ENCODE data around the gene CBS.
"Not testable (repeated sequence)": the region's sequence is repeated elsewhere in the genome, so short reads cannot be mapped to it uniquely, and the experiment has no call there.

DNA sequence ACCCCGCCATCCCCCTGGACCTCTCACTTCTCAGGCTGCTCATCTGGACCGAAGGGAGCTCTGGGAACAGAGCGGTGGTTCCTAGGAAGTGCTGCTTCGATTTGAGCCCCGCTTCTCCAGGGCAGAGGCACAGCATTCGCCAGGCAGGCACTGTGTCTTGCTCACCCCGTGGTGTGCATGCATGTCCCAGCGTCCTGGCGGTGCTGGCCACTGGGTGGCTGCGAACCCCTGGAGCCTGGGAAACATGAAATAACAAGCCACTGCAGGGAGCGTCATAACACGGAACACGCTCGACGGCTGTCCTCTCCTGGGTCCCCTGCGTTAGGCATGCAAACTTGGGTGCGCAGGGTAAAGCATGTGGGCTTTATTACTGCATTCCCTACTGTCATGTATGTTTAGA lies 13.8 kb upstream of the CBS start:
- TF ChIP-seq, protein P1, sequence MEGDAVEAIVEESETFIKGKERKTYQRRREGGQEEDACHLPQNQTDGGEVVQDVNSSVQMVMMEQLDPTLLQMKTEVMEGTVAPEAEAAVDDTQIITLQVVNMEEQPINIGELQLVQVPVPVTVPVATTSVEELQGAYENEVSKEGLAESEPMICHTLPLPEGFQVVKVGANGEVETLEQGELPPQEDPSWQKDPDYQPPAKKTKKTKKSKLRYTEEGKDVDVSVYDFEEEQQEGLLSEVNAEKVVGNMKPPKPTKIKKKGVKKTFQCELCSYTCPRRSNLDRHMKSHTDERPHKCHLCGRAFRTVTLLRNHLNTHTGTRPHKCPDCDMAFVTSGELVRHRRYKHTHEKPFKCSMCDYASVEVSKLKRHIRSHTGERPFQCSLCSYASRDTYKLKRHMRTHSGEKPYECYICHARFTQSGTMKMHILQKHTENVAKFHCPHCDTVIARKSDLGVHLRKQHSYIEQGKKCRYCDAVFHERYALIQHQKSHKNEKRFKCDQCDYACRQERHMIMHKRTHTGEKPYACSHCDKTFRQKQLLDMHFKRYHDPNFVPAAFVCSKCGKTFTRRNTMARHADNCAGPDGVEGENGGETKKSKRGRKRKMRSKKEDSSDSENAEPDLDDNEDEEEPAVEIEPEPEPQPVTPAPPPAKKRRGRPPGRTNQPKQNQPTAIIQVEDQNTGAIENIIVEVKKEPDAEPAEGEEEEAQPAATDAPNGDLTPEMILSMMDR (conservative IDR thresholded peaks at IDR 0.05), result not testable (repeated sequence)
- TF ChIP-seq ZFX (IDR thresholded peaks at IDR 0.05), result not testable (repeated sequence)

Data from C4-2B (cell line).